Right lobe of liver (tissue), 4 donors: ENCODE results near the gene MBOAT1.

ENCODE experiments used
- CTCF ChIP-seq, 4 donors: fragments of 200-600 bp in 3 of 4; fragments of 450-650 bp in 1 of 4; IDR thresholded peaks; one replicate each; pipeline versions ENCODE4 v1.5.1 to v1.8.0; 2016 to 2022; ENCODE audit warnings: antibody characterized with exemption in 4 of 4, mild to moderate bottlenecking in 2 of 4
- POLR2A ChIP-seq: fragments of 450-650 bp; IDR thresholded peaks from one replicate; pipeline ENCODE4 v1.6.1; 2017; ENCODE audit warnings: antibody characterized with exemption, mild to moderate bottlenecking
- donor health status: DM: no; HTN: no; CAD: no.
- donor health status: DM: no; HTN: no; CAD: no.
- donor health status: DM: no; HTN: yes; CAD: no.

- TF ChIP-seq CTCF (IDR thresholded peaks at IDR 0.05) (no peak), POLR2A (no peak)
Observed at GRCh38 chr6:20188630-20189075, 23.6 kb downstream of the MBOAT1 start.
